GM12801 (cell line): Measurements from ENCODE around the gene AKR1B15.

Experiments
- CTCF ChIP-seq: IDR thresholded peaks from one replicate; pipeline ENCODE4 v1.5.1; 2011; ENCODE audit warnings: control low read depth; ENCODE audit not compliant: insufficient read length; ENCODE audit errors: extremely low read depth

Gene AKR1B15

GRCh38 chr7:134558370-134558769, 9.5 kb downstream of the AKR1B15 start:
- no peak for TF ChIP-seq CTCF

DNA sequence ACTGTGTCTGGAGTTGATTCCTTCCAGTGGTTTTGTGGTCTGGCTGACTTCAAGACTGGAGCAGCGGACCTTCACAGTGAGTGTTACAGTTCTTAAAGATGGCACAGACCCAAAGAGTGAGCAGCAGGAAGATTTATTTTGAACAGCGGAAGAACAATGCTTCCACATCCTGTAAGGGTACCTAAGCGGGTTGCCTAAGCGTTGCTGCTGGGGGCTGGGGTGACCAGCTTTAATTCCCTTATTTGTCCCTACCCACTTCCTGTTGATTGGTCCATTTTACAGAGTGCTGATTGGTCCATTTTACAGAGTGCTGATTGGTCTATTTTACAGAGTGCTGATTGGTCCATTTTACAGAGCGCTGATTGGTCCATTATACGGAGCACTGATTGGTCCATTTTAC, 13.2 kb downstream of the AKR1B15 start:
- TF ChIP-seq CTCF = no peak

- TF ChIP-seq CTCF = no peak
These were observed 16.8 kb downstream of the AKR1B15 start for GRCh38 chr7:134565643-134566136.

DNA sequence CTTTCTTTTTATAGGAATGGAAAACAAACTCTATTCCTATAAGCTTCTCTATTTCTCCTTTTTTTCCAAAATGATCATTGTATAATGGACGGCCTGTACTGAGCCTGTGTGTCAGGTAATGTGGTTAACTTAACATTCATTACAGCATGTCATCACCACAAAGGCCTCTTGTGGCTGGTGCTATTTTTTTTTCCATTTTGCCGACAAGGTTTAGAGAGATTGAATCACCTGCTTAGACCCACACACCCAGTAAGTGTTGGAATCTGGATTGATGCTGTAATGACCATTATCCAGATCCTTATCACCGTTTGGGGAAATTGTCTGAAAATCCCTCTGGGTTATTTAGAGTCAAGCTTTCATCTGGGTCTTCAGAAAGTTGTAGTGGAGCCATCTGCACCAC, 18.5 kb downstream of the AKR1B15 start:
- no peak for TF ChIP-seq CTCF

- no peak for TF ChIP-seq CTCF
These were observed 22.2 kb downstream of the AKR1B15 start for GRCh38 chr7:134571101-134571500.

GRCh38 chr7:134571746-134572461, 23.0 kb downstream of the AKR1B15 start:
- TF ChIP-seq CTCF = no peak

- TF ChIP-seq CTCF = no peak
These were observed 25.4 kb downstream of the AKR1B15 start for GRCh38 chr7:134574322-134574721.
